ENCODE measurements around the gene TMEM178A.

TMEM178A gene

GRCh38 chr2:39658371-39658770 is 7.3 kb upstream of the TMEM178A start:
- H3K4me3 ChIP-seq (ENCODE audit: low read depth, low read length), result no peak overlapping the region
- TF ChIP-seq CTCF (IDR thresholded peaks at IDR 0.05; ENCODE audit: low read depth, low read length, missing control alignments), result no peak
- no peak for DNase-seq (ENCODE audit: low read depth)

- no peak for TF ChIP-seq CTCF (IDR thresholded peaks at IDR 0.05; ENCODE audit: low read depth, low read length, missing control alignments)
- no peak overlapping the region for H3K4me3 ChIP-seq (ENCODE audit: low read depth, low read length)
- no peak for DNase-seq (ENCODE audit: low read depth)
Observed at GRCh38 chr2:39659765-39660611, 5.7 kb upstream of the TMEM178A start.

GRCh38 chr2:39660612-39661236 is 5.0 kb upstream of the TMEM178A start:
- H3K4me3 ChIP-seq (ENCODE audit: low read depth, low read length), result no peak overlapping the region
- no peak for TF ChIP-seq CTCF (IDR thresholded peaks at IDR 0.05; ENCODE audit: low read depth, low read length, missing control alignments)
- DNase-seq (ENCODE audit: low read depth), result no peak

GRCh38 chr2:39661826-39662225 is 3.9 kb upstream of the TMEM178A start:
- H3K4me3 ChIP-seq (ENCODE audit: low read depth, low read length), result no peak overlapping the region
- no peak for DNase-seq (ENCODE audit: low read depth)
- TF ChIP-seq CTCF (IDR thresholded peaks at IDR 0.05; ENCODE audit: low read depth, low read length, missing control alignments), result no peak

GRCh38 chr2:39663187-39663930 is 2.4 kb upstream of the TMEM178A start:
- no peak for TF ChIP-seq CTCF (IDR thresholded peaks at IDR 0.05; ENCODE audit: low read depth, low read length, missing control alignments)
- DNase-seq (ENCODE audit: low read depth), result no peak
- no peak overlapping the region for H3K4me3 ChIP-seq (ENCODE audit: low read depth, low read length)

- no peak for TF ChIP-seq CTCF (IDR thresholded peaks at IDR 0.05; ENCODE audit: low read depth, low read length, missing control alignments)
- no peak overlapping the region for H3K4me3 ChIP-seq (ENCODE audit: low read depth, low read length)
- no peak for DNase-seq (ENCODE audit: low read depth)
Observed at GRCh38 chr2:39664232-39664887, 1.4 kb upstream of the TMEM178A start.

All from GM12864 (cell line).